Kidney capillary endothelial cell (primary cell): Measurements from ENCODE around the gene TSC22D1.
"Not testable (repeated sequence)": the region's sequence is repeated elsewhere in the genome, so short reads cannot be mapped to it uniquely, and the experiment has no call there.

Experiments used
- DNase-seq: peaks from one replicate; pipeline ENCODE4 v3.0.0-alpha.2; 2018; ENCODE audit warnings: low spot score

TSC22D1 gene

DNA sequence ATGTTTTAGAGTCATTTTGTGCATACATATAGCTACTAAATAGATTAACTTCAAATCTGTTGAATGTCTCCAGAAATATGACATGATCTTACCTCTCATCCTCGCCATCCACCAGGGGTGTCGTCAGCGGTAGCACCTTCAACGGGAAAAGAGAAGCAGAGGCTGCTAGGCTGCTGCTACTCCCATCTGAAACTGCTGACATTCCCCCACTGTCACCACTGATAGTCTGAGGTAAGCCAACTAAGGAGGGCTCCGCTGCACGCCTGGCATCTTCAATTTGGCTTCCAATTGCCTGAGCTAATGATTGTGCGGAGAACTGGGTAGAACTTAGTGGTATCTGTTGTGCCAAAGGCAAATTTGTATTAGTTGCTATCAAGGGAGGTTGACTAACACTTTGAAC is 3.1 kb downstream of the TSC22D1 start:
- DNase-seq = no peak

DNA sequence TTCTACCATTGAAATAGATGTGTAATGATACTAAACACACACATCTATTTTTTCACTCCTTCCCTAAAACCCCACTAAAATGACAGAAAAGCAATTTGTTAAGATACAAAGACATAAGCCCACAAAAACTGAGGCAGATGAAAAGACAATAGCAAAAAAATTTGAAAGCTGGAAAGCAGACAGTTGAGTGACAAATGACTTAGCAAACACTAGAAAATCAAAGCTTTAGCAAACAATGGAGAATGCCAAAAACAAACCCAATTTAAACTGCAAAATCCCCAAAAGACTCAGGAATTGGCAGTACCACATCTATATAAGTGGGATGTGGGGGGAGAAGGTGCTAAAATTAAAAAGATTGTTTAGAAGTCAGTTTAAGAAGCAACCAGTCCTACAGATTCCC is 9.5 kb downstream of the TSC22D1 start:
- DNase-seq = no peak

DNA sequence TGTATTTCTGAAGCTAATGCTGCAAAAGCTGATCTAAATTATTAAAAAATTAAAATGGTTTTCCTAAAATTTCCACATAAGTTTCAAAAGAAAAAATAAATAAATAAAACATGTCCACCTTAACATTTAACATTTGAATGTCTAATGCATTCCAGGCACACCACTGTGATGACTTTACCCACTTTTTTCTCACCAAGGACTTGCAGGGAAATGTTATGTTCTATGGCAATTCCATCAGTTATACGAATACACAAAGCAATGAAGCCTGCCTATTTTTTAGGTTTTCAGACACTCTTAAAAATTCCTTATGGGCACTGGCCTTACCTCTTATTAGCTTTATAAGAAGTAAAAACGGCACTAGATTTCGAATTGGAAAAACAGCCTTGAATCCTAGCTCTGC is 10.2 kb downstream of the TSC22D1 start:
- DNase-seq = no peak

DNA sequence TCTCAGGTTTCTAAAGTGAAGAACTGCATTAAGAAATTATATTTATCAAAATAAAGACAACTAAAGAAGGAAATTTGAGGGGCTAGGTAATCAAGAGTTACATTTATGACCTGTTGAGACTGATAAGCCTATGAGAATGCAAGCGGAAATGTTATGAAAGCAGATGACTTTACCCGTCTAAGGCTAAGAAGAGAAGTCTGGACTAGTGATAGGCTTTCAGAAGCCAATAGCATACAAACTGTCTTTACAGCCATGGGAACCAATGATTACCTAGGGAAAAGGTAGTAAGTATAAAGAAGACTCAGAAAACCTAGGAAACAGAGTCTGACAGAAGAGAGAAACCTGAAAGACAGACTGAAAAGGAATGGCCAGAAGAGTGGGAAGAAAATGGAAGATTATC is 11.2 kb downstream of the TSC22D1 start:
- DNase-seq = no peak

DNA sequence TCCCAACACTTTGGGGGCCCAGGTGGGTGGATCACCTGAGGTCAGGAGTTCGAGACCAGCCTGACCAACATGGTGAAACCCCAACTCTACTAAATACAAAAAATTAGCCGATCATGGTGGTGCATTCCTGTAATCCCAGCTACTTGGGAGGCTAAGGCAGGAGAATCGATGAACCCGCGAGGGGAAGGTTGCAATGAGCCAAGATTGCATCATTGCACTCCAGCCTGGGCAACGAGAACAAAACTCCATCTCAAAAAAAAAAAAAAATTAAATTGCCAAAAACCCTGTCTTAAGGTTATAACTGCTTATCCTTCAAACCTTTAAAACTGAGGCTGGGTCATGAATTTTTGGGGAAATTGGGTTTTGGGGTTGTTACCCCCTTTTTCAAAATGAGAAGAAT is 13.3 kb downstream of the TSC22D1 start:
- DNase-seq = not testable (repeated sequence)

DNA sequence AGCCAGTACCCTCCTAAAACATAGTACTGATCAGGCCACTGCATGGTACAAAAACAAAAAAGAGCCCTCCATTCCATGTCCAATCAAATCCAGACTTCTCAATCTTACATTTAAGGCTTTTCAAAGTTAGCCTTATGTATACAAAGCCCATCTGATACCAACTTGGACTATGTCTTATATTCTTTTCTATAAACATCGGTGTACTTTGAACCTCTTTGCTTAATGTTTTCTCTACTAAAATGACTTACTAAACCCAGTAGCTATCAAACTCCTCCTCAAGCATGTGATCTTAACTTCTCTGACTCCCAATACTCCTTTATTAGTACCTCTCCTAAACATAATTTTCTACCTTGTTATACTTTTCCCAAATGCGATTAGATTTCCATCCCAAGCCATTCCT is 14.8 kb downstream of the TSC22D1 start:
- DNase-seq = no peak

DNA sequence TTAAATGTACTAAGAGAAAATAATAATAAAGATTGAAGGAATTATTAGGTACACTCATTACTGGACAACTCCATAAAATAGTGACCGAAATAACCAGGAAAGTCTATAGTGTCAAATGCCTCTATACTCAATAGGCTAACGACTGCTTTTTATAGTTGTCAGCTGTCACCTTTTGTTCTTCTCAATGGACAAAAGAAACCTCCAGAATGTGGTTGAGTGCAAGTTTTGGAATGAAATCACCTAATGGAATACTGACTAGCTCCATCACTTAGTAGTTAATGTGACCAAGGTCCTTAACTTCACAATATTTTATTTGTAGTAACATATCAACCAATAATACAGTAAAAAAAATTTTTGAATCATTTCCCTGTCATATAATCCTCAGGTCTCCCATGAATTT is 18.1 kb downstream of the TSC22D1 start:
- no peak for DNase-seq

DNA sequence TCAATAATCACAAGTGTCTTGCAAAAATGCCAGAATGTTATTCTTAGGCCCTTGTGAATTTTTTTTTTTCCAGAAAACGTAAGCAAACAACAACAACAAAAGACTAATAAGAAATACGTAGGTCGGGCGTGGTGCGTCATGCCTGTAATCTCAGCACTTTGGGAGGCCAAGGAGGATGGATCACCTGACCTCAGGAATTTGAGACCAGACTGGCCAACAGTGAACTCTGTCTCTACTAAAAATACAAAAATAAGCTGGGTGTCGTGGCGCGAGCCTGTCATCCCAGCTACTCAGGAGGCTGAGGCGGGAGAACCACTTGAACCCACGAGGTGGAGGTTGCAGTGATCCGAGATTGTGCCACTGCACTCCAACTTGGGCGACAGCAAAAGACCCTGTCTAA is 20.9 kb downstream of the TSC22D1 start:
- DNase-seq = no peak

DNA sequence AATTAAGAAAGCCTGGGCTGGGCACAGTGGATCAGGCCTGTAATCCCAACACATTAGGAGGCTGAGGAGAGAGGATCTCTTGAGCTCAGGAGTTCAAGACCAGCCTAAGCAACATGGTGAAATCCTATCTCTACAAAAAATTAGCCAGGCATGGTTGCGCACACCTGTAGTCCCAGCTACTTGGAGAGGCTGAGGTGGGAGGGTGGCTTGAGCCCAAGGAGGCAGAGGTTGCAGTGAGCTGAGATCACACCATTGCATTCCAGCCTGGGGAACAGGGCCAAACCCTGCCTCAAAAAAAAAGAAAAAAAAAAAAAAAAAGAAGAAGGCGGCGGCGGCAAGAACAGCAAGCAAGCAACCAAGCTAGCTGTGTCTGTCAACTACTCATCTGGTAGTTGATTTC is 26.7 kb downstream of the TSC22D1 start:
- DNase-seq = no peak

DNA sequence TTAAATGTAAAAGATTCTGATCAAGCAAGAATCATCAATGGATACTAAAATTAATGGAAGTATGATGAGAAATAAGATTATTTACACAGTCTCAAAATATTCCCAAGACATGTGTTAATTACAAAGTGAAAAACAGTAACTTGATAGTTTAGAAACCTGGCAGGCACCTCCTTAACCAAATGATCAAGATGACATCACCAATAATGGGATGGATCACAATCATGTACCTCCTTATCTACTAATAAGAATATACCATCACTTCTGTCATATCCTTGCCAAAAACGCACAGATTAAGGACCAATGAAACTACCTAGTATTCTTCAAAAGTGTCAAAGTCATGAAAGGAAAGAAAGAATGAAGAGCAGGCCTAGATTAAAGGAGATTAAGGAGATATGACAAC is 30.0 kb downstream of the TSC22D1 start:
- DNase-seq = no peak

DNA sequence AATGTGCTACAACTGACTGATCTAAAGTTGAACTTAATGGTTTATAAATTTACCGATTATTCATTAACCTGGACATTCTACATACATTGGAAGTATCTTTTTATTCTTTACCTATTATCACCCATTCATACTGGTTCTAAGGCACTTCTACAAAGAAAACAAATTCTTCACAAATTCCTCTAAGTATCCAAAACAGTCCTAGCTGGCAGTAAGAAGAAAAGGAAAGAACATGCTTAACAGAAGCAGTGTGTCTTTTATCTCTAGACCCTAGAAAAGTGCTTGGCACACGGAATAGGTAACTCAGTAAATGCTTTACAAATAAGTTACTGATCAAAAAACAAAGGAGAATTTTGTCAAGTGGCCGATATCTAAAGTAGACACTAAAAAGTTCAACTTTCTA is 32.8 kb downstream of the TSC22D1 start:
- no peak for DNase-seq

DNA sequence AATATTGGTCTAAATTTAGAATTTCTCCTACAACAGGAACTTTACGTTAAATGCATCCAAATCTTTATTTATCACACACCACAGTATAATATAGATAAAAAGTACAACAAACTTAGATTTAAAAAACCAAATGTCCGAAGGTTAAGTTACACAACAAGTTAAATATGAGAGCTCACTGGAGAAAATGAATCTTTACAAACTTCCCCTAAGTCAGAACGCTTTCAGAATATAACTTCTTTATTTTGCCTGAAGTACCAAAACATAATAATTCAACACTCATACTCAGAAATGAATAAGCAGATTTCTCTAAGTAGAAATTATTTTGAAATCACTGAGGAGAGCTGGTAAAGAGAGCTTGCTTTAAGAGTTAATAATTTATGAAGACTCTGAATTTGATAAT is 33.8 kb downstream of the TSC22D1 start:
- no peak for DNase-seq

DNA sequence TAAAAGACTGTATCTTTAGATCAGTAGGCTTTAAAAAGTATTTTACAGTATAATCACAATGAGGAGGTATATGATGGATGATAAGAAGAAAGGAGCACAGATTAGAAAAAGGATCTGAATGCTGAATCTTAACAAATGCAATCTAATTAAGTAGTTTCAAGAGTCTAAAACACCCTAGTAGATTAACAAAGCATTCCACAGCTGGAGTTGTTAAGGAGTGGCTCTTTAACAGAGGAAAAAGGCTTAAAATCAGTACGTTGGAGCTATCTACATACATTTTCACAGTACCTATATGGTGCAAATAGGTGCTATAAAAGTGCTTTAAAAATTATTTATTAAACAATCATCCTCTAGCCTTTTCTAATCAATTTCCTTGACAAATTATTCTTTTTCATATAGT is 34.5 kb downstream of the TSC22D1 start:
- DNase-seq = no peak

DNA sequence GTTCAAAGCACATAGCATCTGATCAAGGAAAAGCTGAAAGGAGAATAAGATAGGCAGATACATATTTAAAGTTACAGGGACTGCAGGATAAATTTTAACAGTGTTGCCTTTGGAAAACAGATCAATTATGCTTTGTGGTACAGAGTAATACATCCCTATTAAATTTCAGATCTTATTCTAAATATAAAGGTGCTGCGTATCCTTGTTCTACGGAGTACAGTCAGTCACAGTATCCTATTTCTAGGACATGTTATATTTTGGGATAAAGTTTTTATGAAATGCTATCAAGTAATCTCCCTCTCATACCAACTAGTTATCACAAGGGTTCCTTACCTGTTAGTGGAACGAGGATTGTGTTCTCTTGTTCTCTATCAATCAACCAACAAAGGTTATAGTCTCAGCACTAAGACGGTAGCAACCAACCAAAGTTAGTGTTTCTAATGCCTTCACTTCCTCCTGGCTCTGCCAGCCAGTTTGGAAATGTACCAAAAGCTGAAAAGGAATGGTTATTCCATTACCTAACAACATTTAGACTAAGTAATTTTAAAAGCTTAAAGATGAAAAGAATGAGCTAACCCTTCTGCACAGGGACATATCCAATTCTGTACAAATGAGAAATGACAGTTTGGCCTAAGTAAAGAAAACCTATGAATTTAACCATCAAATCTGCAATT is 35.2 kb downstream of the TSC22D1 start:
- DNase-seq = no peak

DNA sequence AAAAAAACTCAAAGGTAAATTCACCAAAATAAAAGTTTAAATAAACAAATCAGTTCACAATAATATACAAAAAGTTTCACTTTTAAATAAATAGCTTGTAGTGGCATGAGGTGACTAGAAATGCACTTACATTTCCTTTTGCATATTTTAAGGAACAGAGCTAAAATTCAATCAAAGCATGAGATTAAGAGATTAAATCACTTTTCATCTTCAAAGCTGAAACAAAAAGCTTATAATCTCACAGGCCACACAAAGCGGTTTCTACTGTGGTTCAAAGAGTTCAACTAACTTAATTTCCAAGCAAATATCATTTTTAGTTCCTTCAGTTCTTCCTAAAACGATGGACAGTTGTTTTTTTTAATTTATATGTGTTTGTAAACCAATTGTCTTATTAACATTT is 38.9 kb downstream of the TSC22D1 start:
- no peak for DNase-seq

DNA sequence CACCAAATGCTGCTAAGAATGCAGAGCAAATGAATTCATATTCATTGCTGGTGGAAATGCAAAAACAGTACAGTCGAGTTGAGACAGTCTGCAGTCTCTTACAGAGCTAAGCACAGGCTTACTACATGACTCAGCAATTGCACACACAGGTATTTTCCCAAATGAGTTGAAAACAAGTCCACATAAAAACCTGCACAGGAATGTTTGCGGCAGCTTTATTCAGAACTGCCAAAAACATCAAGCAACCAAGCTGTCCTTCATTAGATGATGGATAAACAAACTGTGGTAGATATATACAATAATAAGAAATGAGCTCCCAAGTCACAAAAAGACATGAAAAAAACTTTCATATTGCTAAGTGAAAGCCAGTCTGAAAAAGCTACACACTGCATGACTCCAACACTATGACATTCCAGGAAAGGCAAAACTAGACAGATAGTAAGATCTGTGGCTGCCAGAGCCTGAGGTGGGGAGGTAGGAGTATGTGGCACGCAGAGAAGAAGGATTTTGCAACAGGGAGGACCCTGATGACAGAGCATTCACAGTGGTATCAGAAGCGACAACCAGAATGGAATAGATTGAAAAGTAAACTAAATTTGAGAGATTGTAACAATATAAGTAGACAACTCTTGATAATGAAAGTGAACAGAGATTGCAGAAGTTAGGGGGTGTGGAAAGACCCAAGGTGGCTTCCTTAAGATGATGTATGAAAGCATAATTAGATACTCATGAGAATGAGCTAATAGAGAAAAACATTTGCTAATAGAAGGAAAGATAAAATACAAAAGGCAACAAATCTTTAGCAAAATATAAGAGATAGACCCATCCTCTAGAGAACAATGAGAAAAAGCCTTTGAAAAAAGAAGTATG is 52.7 kb downstream of the TSC22D1 start:
- no peak for DNase-seq

DNA sequence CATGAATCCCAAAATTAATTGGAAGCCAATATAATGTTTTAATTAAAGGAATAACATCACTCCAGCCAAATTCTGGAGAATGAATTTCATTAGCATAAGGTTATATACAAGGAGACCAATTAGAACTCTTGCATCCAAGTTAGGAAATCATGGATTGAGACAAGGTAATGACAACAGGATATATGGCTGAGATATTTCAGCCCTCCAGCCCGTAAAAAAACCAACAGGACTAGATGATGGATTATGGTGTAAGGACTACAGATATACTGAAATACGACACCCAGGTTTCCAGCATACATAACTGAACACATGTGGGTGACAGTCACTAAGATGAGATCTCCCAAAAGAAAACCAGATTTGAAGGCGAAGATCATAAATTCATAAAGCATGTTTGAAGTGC is 56.5 kb downstream of the TSC22D1 start:
- DNase-seq = no peak

DNA sequence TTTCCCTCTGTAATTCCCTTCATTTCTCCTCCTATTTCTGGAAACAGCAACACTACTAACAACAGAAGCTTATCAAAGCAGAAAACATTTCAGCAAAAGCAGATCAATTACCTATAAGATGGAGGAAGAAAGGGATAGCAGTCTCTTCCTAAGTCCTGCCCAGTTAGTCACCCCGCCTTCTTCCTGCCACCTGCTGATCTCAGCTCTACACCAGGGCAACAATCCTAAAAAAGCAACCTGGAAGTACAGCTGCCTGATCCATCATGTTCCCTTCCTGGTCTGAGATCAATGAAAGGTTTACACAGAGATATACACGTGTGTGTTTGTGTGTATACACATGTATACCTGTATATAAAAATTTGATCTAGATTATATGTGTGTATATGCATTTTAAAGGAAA is 59.4 kb downstream of the TSC22D1 start:
- no peak for DNase-seq

DNA sequence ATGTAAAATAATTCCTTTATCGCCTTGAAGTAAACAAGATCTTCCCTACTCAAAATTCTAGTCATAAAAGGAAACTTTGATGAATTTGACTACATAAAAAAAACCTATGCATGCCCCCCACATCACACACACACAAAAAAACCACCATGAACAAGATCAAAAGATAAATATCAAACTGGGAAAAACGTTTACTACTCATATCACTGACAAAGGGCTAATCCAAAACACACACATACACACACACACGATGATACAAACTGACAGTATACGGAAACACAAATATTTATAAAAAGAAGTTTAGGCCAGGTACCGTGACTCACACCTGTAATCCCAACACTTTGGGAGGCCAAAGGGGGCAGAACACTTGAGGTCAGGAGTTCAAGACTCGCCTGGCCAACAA is 61.9 kb downstream of the TSC22D1 start:
- no peak for DNase-seq

DNA sequence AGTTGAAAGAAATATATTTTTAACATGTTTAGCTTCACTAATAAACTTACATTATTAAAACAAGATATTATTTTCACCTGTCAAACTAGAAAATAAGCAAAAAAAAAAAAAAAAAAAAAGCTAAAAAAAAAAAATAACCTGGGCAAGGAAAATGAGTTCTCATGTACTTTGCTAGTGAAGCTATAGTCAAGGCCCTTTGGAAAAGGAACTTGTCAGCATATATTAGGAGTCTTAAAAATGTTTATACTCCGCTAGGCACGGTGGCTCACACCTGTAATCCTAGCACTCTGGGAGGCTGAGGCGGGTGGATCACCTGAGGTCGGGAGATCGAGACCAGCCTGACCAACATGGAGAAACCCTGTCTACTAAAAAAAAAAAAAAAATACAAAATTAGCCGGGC is 66.3 kb downstream of the TSC22D1 start:
- not testable (repeated sequence) for DNase-seq

DNA sequence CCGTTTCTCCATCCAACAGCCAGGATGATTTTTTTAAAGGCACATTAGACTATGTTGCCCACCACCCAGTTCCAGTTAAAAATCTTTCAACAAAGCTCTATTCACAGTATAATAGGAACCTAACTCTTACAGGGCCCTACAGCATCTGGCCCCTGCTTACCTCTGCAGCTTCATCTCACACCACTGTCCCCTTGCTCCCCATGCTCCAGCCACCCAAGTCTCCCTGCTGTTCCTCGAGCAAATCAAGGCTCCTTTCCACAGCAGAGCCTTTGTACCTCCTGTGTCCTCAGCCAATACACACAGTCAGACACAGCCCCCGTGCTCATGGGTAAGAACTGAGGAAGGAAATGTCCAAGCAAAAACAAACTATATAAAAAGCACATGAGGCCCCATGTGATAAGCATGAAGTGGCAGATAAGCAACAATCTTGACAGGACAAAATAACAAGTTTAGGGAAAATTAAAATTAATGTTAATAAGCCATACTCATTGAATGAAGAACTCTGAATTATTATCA is 67.5 kb downstream of the TSC22D1 start:
- no peak for DNase-seq

DNA sequence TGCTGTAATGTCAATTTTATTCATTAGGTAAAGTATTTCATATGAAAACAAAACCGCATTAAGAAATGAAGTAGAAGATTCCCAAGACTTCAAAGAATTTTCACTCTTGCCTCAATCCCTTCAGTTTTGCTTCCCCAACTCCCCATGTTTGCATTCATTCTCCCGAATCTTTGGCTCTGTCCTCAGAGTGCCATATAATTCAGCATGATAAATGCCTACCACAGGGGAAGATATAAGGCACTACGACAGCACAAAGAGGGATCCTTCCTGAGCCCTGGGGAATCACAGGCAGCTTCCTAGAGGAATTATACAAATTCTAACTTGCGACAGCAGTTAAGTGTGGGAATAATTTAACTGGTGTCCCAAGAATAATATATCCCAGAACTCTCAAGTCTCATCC is 68.5 kb downstream of the TSC22D1 start:
- no peak for DNase-seq

DNA sequence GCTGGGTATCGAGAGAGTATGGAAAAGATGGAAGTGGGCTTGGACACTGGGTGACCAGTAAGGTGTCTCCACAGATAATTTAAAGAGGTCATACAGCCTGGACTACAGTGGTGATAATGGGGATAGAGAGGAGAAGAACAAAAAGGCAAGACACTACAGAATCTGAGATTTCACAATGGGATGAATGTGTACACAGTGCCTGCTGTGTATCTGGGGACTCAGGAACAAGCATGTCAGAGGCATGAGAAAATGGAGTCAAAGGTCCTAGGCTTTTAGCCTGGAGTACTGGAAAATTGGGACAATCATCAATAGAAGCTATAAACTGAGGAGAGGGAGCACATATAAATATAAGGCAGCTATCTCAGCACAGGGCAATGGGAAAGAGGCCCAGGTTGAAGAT is 69.4 kb downstream of the TSC22D1 start:
- DNase-seq = no peak

DNA sequence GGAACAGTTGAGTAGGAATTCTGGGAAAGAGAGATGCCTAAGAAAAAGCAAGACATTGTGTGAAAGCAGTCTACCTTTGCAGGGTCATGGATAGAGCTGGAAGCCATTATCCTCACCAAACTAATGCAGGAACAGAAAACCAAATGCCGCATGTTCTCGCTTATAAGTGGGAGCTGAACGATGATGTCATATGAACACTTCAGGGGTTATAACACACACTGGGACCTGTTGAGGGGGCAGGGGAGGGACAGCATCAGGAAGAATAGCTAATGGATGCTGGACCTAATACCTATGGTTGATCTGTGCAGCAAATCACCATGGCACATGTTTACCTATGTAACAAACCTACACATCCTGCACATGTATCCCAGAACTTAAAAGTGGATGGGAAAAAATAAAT is 69.9 kb downstream of the TSC22D1 start:
- DNase-seq = no peak
